ENCODE measurements around the gene IGFBPL1. TPM values are rescaled to one million over a fixed set of nuclear protein-coding genes. Genes with fewer than 3 reads are reported as not detected.

IGFBPL1 gene
- total and polyA plus RNA-seq, 2 of the 13 experiments (the other 11 are each of a cell fraction or from before 2014, with no cell fraction given) = 0.24 TPM; not detected in 1

DNA sequence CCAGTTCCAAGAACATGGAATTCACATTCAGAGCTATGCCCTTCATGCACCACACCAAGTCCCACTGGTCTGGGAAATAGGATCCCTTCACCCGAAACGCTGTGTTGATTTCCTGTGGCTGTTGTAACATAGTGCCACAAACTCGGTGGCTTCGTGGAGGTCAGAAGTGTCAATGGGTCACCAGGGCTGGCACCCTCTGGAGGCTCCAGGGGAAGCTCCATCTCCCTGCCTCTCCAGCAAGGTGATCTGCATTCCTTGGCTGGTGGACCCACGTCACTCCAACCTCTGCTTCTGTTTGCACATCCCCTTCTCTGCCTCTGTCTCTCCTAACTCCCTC lies 60.7 kb downstream of the IGFBPL1 start:
- Histone ChIP-seq H3K4me1 (ENCODE audit: insufficient read depth, low read length) (peaks cover 23% of the 10 kb centered on the region), H3K4me2 (ENCODE audit: low read depth, low read length) (peak overlapping the region; percentile 31), H3K27ac (ENCODE audit: extremely low read length, insufficient read depth, low read length) (no peak overlapping the region), H3K4me3 (replicated peaks in 1 of 3; ENCODE audit: insufficient read depth in 1 of 3, low read depth in 2 of 3, low read length in 3 of 3) (no peak overlapping the region), H4K20me1 (ENCODE audit: insufficient read depth, low read length) (no peaks in the 10 kb centered on the region), H3K36me3 (replicated peaks in 1 of 2; ENCODE audit: control insufficient read depth in 1 of 2, insufficient read depth in 2 of 2, low read length in 2 of 2) (no peaks in the 10 kb centered on the region), H3K79me2 (ENCODE audit: insufficient read depth, low read length) (no peaks in the 10 kb centered on the region), H3K9ac (ENCODE audit: insufficient read depth, low read depth, low read length) (no peak overlapping the region), H2AFZ (ENCODE audit: low read length) (no peak overlapping the region), H3K27me3 (ENCODE audit: control insufficient read depth in 1 of 2, insufficient read depth in 2 of 2, low read length in 2 of 2) (no peaks in the 10 kb centered on the region), H3K9me3 (ENCODE audit: low read length) (no peaks in the 10 kb centered on the region)
- DNase-seq (ENCODE audit: low spot score) (no peak), FAIRE-seq (no peak), ATAC-seq (no peak)
- TF ChIP-seq KDM5B (CRISPR knock-in tag; IDR thresholded peaks at IDR 0.05; ENCODE audit: borderline replicate concordance) (no peak), IRX3 (CRISPR knock-in tag; IDR thresholded peaks at IDR 0.05; ENCODE audit: borderline replicate concordance, low read depth) (no peak), NR2C2 (CRISPR knock-in tag; IDR thresholded peaks at IDR 0.05; ENCODE audit: borderline replicate concordance) (no peak), SRF (IDR thresholded peaks at IDR 0.05; ENCODE audit: low read depth, low read length) (no peak), DNMT3B (CRISPR knock-in tag; conservative IDR thresholded peaks at IDR 0.05) (no peak), KLF11 (CRISPR knock-in tag; IDR thresholded peaks at IDR 0.05) (no peak), ZNF160 (CRISPR knock-in tag; IDR thresholded peaks at IDR 0.05) (no peak), FOXA1 (IDR thresholded peaks at IDR 0.05) (no peak), FOXA1 (CRISPR knock-in tag; IDR thresholded peaks at IDR 0.05) (no peak), ZNF776 (CRISPR knock-in tag; IDR thresholded peaks at IDR 0.05) (no peak), JDP2 (CRISPR knock-in tag; IDR thresholded peaks at IDR 0.05; ENCODE audit: borderline replicate concordance) (no peak), ATF7-NPFF (CRISPR knock-in tag; IDR thresholded peaks at IDR 0.05; ENCODE audit: low read depth) (no peak)
- TF ChIP-seq, protein P1, sequence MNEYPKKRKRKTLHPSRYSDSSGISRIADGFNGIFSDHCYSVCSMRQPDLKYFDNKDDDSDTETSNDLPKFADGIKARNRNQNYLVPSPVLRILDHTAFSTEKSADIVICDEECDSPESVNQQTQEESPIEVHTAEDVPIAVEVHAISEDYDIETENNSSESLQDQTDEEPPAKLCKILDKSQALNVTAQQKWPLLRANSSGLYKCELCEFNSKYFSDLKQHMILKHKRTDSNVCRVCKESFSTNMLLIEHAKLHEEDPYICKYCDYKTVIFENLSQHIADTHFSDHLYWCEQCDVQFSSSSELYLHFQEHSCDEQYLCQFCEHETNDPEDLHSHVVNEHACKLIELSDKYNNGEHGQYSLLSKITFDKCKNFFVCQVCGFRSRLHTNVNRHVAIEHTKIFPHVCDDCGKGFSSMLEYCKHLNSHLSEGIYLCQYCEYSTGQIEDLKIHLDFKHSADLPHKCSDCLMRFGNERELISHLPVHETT (CRISPR knock-in tag; conservative IDR thresholded peaks at IDR 0.05) = no peak
- TF ChIP-seq, protein P2, sequence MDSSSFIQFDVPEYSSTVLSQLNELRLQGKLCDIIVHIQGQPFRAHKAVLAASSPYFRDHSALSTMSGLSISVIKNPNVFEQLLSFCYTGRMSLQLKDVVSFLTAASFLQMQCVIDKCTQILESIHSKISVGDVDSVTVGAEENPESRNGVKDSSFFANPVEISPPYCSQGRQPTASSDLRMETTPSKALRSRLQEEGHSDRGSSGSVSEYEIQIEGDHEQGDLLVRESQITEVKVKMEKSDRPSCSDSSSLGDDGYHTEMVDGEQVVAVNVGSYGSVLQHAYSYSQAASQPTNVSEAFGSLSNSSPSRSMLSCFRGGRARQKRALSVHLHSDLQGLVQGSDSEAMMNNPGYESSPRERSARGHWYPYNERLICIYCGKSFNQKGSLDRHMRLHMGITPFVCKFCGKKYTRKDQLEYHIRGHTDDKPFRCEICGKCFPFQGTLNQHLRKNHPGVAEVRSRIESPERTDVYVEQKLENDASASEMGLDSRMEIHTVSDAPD (CRISPR knock-in tag; IDR thresholded peaks at IDR 0.05) = no peak
- TF ChIP-seq, protein P3, sequence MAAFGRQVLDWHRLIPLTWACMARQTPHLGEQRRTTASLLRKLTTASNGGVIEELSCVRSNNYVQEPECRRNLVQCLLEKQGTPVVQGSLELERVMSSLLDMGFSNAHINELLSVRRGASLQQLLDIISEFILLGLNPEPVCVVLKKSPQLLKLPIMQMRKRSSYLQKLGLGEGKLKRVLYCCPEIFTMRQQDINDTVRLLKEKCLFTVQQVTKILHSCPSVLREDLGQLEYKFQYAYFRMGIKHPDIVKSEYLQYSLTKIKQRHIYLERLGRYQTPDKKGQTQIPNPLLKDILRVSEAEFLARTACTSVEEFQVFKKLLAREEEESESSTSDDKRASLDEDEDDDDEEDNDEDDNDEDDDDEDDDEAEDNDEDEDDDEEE (CRISPR knock-in tag; IDR thresholded peaks at IDR 0.05) = no peak
- POLR2A ChIA-PET = no interaction called here
- 53% methylated on average over 1 of the region's 5 CpGs for whole genome bisulfite sequencing (ENCODE audit: low lambda C conversion rate)
- CTCF ChIA-PET (ENCODE audit: low intra/inter-chr PET ratio, low total read pairs) = interaction anchor here (1.7 kb wide), 1 partner anchor 37 kb away, joined by 5 read pairs; no protein-coding TSS in a partner anchor
- BruUV-seq (replicated peaks) = no TSS peak
- in situ Hi-C loops (cut with HindIII; ENCODE audit: extremely low pct_ligation_motif_present, low pct_unique_long_range_greater_than_20kb) (loop anchor here (5.0 to 25.0 kb wide), 3 partner anchors 39 to 876 kb away; partner anchors contain the start of gene POLR1E), intact Hi-C loops (cut with micrococcal nuclease; ENCODE audit: unreplicated experiment) (loop anchor here (1.0 to 5.0 kb wide), 3 partner anchors 29 to 451 kb away; no protein-coding TSS in a partner anchor)

Measured in HepG2 (cell line).